Osteoblast (primary cell): ENCODE measurements around the gene SLC16A5. TPM values are rescaled to one million over a fixed set of nuclear protein-coding genes. Genes with fewer than 3 reads are reported as not detected.
"Not testable (repeated sequence)": the region's sequence is repeated elsewhere in the genome, so short reads cannot be mapped to it uniquely, and the experiment has no call there.

ENCODE experiments used
- DNase-seq: peaks from one replicate; pipeline ENCODE4 v3.0.0; 2011; ENCODE audit warnings: low spot score, mixed read lengths; ENCODE audit not compliant: insufficient read length; ENCODE audit errors: missing footprints
- H2AFZ ChIP-seq: 2 replicates; pipeline ENCODE4 v1.6.0; 2011; ENCODE audit warnings: mild to moderate bottlenecking, low read length
- H3K27ac ChIP-seq: 2 replicates; pipeline ENCODE4 v1.5.1; 2011; ENCODE audit warnings: mild to moderate bottlenecking, low read depth, low read length, moderate library complexity
- H3K27me3 ChIP-seq: 2 replicates; pipeline ENCODE4 v1.6.0; 2012; ENCODE audit warnings: mild to moderate bottlenecking, control low read depth, inconsistent platforms, low read length, moderate library complexity; ENCODE audit not compliant: insufficient read depth
- H3K36me3 ChIP-seq: 2 replicates; pipeline ENCODE4 v1.5.1; 2011; ENCODE audit warnings: mild to moderate bottlenecking, low read length, control low read depth, moderate library complexity; ENCODE audit not compliant: insufficient read depth
- H3K4me1 ChIP-seq: 2 replicates; pipeline ENCODE4 v1.5.1; 2011; ENCODE audit warnings: mild to moderate bottlenecking, low read length, control low read depth, moderate library complexity; ENCODE audit not compliant: insufficient read depth
- H3K4me2 ChIP-seq: 2 replicates; pipeline ENCODE4 v1.6.0; 2011; ENCODE audit warnings: mild to moderate bottlenecking, low read length; ENCODE audit not compliant: insufficient read depth
- H3K4me3 ChIP-seq: fragments of 200-600 bp; sonication (generic); 3 replicates; pipeline ENCODE4 v1.5.1; 2012; ENCODE audit warnings: mild to moderate bottlenecking, low read length, inconsistent platforms; ENCODE audit not compliant: insufficient read depth
- H3K79me2 ChIP-seq: 2 replicates; pipeline ENCODE4 v1.6.0; 2012; ENCODE audit warnings: mild to moderate bottlenecking, low read length, control low read depth, inconsistent platforms; ENCODE audit not compliant: insufficient read depth
- H3K9me3 ChIP-seq: 2 replicates; pipeline ENCODE4 v1.5.1; 2011; ENCODE audit warnings: low read depth, low read length, control low read depth
- H4K20me1 ChIP-seq: 2 replicates; pipeline ENCODE4 v1.6.0; 2012; ENCODE audit warnings: mild to moderate bottlenecking, low read length, control low read depth; ENCODE audit not compliant: insufficient read depth
- total RNA-seq: library from RNA; depleted of rRNA; stranded (reverse); fragments of >200 nt; gene quantifications from 2 replicates; pipeline ENCODE4 v1.2.3, GENCODE V29; 2012
- TF ChIP-seq, protein P1 (sequence below): IDR thresholded peaks from 2 replicates; pipeline ENCODE4 v1.5.1; 2011; ENCODE audit warnings: mild to moderate bottlenecking, low read depth, low read length, moderate library complexity; ENCODE audit errors: extremely low read depth

SLC16A5 gene
- total RNA-seq, 1 donor = 16.3 TPM

DNA sequence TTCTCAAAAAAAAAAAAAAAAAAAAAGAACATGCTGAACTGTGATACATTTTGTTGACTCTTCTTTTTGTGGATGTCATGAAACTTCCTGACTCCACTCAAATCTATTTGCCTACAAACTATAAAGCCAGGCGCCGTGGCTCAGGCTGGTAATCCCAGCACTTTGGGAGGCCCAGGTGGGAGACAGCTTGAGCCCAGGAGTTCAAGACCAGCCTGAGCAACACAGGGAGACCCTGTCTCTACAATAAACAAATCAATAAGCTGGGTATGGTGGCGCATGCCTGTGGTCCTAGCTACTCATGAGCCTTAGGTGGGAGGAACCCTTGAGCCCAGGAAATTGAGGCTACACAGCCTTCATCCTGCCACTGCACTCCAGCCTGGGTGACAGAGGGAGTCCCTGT lies 45.2 kb downstream of the SLC16A5 start:
- H3K4me1 ChIP-seq = peaks cover 7% of the 10 kb centered on the region
- TF ChIP-seq, protein P1, sequence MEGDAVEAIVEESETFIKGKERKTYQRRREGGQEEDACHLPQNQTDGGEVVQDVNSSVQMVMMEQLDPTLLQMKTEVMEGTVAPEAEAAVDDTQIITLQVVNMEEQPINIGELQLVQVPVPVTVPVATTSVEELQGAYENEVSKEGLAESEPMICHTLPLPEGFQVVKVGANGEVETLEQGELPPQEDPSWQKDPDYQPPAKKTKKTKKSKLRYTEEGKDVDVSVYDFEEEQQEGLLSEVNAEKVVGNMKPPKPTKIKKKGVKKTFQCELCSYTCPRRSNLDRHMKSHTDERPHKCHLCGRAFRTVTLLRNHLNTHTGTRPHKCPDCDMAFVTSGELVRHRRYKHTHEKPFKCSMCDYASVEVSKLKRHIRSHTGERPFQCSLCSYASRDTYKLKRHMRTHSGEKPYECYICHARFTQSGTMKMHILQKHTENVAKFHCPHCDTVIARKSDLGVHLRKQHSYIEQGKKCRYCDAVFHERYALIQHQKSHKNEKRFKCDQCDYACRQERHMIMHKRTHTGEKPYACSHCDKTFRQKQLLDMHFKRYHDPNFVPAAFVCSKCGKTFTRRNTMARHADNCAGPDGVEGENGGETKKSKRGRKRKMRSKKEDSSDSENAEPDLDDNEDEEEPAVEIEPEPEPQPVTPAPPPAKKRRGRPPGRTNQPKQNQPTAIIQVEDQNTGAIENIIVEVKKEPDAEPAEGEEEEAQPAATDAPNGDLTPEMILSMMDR = no peak
- no peaks in the 10 kb centered on the region for H3K9me3 ChIP-seq
- DNase-seq = peak; percentile 44
- no peak overlapping the region for H3K4me2 ChIP-seq
- H4K20me1 ChIP-seq = peaks cover 4% of the 10 kb centered on the region
- H3K27me3 ChIP-seq = no peaks in the 10 kb centered on the region
- no peak overlapping the region for H2AFZ ChIP-seq
- no peak overlapping the region for H3K27ac ChIP-seq
- H3K79me2 ChIP-seq = peaks cover 4% of the 10 kb centered on the region
- peaks cover 34% of the 10 kb centered on the region for H3K36me3 ChIP-seq
- no peak overlapping the region for H3K4me3 ChIP-seq

DNA sequence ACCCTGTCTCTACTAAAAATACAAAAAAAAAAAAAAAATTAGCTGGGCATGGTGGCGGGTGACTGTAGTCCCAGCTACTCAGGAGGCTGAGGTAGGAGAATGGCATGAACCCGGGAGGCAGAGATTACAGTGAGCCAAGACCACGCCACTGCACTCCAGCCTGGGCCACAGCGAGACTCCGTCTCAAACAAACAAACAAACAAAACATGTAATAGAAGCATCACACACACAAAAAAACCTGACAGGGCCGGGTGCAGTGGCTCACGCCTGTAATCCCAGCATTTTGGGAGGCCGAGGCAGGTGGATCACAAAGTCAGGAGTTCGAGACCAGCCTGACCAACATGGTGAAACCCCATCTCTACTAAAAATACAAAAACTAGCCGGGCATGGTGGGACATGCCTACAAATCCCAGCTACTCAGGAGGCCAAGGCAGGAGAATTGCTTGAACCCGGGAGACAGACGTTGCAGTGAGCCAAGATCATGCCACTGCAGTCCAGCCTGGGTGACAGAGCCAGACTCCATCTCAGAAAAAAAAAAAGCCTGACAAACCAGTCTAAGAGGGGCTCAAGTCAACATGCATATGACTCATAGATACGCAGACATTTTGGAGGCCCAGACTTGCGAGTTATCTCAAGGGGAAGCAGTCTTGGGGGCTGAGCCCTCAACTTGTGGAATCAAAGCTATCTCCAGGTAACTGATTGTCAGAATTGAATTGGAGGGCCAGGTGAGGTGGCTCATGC lies 46.0 kb downstream of the SLC16A5 start:
- H3K4me2 ChIP-seq, H4K20me1 ChIP-seq, H3K79me2 ChIP-seq, H2AFZ ChIP-seq, H3K4me3 ChIP-seq, H3K27ac ChIP-seq, H3K27me3 ChIP-seq, H3K4me1 ChIP-seq, H3K9me3 ChIP-seq: not testable (repeated sequence)
- DNase-seq = peak; percentile 8
- peaks cover 35% of the 10 kb centered on the region for H3K36me3 ChIP-seq

DNA sequence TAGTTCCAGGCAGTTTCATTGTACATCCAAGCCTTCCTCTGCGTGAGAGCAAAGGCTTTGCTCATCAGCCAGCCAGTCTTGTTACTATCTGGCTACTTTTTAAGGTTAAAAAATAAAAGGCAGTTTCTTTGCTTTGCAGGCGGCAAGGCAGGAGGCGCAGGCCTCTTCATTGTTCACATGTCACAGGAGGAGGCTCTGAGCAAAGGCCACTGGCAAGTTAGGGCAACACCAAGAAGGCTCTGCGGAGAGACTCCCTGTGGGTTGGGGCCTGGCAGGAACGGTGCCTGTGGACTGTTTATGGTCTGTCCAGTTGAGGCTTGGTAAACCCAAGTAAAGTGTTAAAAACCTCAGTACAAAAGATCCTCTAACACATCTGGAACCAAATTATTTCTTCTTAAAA lies 47.7 kb downstream of the SLC16A5 start:
- Histone ChIP-seq H3K27me3 (no peaks in the 10 kb centered on the region), H2AFZ (no peak overlapping the region), H3K36me3 (peaks cover 42% of the 10 kb centered on the region), H3K4me3 (no peak overlapping the region), H3K9me3 (no peaks in the 10 kb centered on the region), H3K4me1 (peaks cover 4% of the 10 kb centered on the region), H4K20me1 (peaks cover under 1% of the 10 kb centered on the region), H3K27ac (no peak overlapping the region), H3K79me2 (peaks cover 5% of the 10 kb centered on the region), H3K4me2 (no peak overlapping the region)
- TF ChIP-seq, protein P1 = no peak
- peak; percentile 4 for DNase-seq

DNA sequence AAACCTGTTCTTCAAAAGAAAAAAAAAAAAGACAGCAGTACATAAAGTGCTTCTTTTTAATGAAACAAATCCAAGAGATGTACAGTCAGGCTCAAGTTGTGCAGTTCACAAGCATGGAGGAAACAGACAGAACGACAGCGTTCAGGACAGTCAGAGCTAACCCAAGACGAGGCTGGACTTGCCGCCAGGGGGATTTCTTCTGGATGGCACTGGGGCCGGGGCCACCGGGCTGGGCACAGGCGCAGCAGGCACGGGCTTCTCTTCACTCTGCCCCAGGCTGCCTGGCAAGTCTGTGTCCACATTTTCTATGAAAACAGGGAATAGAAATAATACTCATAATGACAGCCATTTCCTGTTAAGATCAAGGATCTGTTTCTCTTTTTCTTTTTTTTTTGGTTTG lies 48.2 kb downstream of the SLC16A5 start:
- Histone ChIP-seq H3K36me3 (peaks cover 47% of the 10 kb centered on the region), H3K79me2 (peaks cover 5% of the 10 kb centered on the region), H4K20me1 (no peaks in the 10 kb centered on the region), H2AFZ (no peak overlapping the region), H3K4me2 (no peak overlapping the region), H3K4me3 (no peak overlapping the region), H3K27ac (no peak overlapping the region), H3K27me3 (no peaks in the 10 kb centered on the region), H3K4me1 (no peaks in the 10 kb centered on the region), H3K9me3 (no peaks in the 10 kb centered on the region)
- peak; percentile 29 for DNase-seq
- TF ChIP-seq, protein P1 = no peak

DNA sequence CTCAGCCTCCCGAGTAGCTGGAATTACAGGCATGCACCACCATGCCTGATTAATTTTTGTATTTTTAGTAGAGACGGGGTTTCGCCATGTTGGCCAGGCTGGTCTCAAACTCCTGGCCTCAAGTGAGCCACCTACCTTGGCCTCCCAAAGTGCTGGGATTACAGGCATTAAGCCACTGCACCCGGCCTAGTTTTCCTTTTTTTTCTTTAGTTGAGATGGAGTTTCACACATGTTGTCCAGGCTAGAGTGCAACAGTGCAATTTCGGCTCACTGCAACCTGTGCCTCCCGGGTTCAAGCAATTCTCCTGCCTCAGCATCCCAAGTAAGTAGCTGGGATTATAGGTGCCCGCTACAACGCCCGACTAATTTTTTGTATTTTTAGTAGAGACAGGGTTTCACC lies 50.0 kb downstream of the SLC16A5 start:
- not testable (repeated sequence) for H3K79me2 ChIP-seq, H3K27ac ChIP-seq, DNase-seq, H3K27me3 ChIP-seq, H4K20me1 ChIP-seq, H3K9me3 ChIP-seq, H3K4me1 ChIP-seq, H2AFZ ChIP-seq, H3K4me2 ChIP-seq, H3K4me3 ChIP-seq
- H3K36me3 ChIP-seq = peaks cover 57% of the 10 kb centered on the region
